Measurements from ENCODE around the gene CTNNBL1. TPM values are rescaled to one million over a fixed set of nuclear protein-coding genes. Genes with fewer than 3 reads are reported as not detected.

The CTNNBL1 gene
- total RNA-seq, 1 donor from 2014 or later: 23.4 TPM

DNA sequence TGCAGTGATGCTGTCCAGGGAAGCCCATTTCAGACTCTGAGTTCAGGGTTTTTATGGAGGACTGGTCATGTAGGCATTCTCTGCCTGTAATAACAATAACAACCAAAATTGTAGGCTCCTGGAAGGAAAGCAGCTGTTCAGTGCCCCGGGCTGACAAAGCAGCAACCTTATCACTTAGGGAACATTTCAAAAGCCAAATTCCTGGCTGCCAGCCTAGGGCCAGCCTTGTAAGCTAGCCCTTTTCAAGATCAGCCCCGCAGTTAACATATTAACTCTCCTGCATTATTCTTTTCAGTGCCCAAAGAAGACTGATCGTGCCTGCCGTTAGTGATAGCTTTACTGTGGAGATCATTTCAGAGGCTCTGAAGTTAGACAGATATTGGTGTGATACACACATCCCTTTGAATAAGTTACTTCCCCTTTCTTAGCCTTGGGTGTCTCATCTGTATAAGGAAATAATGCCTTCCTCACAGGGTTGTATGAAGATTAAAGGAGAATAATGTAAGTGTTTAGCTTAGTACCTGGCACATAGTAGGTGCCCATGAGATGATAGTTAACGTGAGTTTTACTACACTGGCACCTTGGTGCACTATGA is 44.1 kb downstream of the CTNNBL1 start:
- DNase-seq (ENCODE audit: low read depth in 2 of 2): no peak

DNA sequence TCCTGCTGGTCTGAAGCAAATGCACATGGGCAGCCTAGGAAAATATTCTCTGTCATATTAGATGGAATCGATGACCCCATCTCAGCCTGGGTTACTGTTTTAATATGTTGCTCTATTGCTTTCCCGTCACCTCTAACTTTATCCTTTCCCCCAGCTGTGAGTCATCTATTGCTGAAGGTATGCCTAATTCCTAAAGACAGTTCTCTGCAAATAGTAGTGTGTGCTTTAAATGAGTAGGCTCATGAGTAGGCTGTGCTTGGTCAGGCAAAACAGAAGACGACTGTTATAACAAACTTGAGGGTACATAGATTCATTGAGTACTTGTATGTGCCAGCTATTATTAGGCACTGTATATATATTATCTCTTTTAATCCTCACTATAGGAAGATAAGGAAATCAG is 47.2 kb downstream of the CTNNBL1 start:
- no peak for DNase-seq (ENCODE audit: low read depth in 2 of 2)

DNA sequence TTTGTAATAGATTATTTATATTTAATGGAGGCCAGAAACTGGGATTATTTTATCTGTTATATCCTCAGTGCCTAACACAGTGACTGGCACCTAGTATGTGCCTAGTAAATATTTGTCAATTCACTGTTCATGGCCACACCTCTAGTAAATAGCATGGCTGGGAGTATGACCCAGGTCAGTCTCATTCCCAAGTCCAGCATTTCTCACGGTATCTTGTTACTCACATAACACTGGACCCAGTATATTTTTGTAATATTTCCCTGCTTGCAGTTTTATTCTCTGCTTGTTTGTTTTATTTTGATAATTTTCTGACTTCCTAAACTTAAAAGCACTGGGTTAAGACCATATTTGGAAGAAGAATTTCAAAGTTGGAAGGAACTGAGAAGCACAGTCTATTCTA is 47.7 kb downstream of the CTNNBL1 start:
- no peak for DNase-seq (ENCODE audit: low read depth in 2 of 2)

DNA sequence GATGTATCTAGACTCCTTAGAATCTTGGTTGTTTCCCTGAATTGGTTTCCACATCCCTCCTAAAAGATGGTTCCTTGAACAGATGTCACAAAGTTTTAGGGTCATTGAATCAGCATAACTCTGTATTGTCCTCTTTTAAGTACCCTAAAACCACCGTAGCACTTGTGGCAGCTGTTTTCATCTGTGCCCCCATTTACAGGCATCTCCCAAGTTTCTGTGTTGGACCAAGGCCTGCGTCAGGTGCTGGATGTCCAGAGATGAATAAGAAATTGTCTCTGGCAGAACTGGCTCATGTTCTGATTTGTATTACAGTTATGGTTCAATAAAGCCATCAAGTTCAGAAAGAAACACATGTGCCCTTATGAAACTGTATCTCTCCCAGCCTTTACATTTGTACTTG is 48.3 kb downstream of the CTNNBL1 start:
- DNase-seq (ENCODE audit: low read depth in 2 of 2): no peak

DNA sequence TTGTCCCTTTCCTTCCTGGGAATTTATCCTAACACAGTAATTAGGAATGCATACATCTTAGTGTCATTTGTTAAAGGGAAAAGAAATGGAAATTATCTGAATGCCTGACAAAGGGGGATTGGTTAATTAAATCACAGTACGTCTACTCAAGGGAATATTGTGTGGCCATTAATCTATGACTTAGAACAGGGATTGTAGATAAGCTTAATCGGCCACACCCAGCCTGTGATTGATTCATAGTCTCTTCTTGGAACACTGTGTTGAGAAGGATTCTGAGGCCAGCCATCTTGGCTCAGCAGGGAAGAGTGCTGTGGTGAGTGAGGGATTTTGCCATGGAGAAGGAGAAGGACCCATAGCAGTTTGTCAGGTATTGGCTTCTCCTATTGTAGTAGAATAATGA is 50.5 kb downstream of the CTNNBL1 start:
- no peak for DNase-seq (ENCODE audit: low read depth in 2 of 2)

DNA sequence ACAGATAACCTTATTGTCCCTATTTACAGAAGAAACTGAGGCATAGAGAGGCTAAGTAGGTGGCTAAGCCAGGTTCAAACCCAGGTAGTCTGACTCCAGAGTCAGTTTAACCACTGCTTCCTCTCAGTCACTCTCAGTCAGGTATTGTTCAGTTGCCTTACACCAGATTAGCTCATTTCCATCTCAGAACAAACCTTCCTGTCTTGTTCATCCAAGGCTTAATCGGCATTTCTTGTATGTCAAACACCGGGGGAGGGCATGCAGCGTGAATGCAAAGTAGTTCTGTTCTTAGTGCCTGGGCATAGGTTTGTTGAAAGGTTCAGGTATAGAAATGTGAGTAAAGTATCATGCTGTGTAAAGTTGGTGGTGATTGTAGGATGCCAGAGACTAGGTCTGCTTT is 51.7 kb downstream of the CTNNBL1 start:
- peak in 1 of 2 donors; percentile 71 for DNase-seq (ENCODE audit: low read depth in 2 of 2)

DNA sequence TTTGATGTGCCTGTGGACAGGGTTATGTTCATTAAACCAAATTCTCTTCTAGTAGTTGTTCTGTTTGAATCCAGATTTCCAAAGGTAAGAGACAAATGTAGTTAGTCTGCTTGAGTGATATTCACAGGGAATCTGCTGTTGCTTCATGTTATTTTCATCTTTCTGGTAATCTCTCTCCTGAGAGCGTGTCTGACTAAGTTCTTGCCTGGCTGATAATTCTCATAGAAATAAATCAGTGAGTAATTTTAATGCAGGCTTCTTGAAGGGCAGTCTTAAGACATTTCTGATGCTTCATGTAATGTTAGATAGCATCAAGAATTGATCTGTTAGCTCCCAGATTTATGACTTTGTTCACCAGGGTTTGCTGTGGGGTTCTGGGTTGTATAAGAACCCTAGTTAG is 54.2 kb downstream of the CTNNBL1 start:
- no peak for DNase-seq (ENCODE audit: low read depth in 2 of 2)

DNA sequence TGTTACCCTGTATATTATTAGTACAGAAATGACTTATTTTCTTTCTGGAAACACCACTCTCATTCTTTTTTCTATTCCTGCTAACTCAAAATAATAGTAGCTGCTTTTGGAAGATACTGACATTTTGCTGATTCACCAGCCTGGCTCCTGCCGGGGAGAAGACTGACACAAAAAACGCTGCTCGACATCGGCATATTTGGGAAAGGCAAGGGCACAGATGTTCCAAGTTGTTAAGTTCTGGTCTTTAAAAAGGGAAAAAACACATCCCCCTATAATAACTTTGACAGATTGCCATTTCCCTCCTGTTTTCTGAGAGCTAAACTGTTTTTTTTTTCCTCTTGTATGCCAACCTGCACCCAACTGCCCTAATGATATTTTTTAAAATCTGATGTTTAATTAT is 55.4 kb downstream of the CTNNBL1 start:
- DNase-seq (ENCODE audit: low read depth in 2 of 2): no peak

DNA sequence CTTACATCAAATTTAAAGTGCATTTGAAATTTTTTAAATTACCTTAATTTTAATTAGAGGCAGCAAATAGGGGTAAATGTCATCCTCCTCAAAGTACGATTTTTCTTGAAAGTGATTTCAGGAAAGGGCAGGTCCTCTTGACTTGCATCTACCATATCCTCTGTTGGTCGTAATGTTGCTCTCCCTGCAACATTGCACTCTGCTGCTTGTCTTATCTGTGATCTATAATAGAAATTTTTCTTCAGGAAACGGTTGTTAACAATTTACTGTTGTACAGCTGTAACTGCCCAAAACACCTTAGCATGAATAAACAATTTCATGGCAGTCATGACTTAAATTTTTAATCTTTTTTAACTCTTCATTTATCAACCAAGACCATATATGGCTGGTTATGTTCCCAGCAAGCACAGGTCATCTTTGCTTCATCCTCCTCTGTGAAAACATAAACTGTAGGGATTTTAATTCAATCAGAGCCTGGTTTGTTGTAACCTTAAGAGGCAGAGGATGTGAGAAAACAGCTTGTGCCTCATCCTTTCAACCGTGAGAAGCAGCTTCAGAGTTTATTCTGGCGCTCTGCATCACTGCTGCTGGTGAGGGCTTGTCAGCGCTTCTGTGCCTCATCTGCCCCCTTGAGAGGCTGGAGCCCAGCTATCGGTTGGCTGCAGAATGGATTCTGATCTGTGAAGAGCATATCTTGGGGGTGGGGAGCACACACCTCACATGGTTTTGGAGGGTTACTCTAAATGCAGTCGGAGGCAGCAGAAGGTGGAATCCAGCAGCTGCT is 56.0 kb downstream of the CTNNBL1 start:
- DNase-seq (ENCODE audit: low read depth in 2 of 2): peak in 1 of 2 donors; percentile 9

DNA sequence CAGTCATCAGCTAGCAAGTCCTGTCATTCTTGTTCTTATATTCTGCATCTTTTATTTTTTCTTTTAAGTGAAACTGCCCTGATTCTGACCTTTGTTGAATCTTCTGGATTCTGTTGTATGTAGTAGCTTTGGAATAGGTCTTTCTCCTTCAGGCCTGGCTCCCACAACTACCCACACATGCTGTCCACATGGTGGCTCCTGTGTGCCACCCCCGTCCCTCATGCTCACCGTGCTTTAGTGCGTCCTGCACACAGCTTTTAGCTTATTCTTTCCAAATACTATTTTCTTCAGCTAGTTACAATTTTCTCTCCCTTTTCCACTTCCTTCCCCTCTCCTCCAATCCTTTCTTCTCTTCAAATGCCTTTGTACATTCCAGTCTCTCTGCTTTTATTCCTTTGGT is 61.8 kb downstream of the CTNNBL1 start:
- DNase-seq (ENCODE audit: low read depth in 2 of 2): peak; percentile 4 to 50

DNA sequence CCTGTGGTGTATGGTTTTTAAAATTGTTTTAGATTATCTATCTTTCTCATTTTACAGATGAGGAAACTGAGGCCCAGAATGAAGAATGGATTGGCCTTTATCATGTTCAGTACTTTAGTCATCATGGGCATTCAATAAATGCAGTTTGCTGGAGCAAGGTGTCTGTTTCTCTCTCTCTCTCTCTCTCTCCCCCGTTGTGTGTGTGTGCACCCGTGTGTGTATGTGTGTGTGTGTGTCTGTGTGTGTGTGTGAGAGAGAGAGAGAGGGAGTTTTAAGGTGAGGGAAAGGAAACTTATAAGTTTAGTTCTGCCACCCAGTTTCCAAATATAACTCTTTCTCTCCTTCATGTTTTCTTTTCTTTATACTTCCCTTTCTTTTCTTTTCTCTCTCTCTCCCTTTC is 62.4 kb downstream of the CTNNBL1 start:
- DNase-seq (ENCODE audit: low read depth in 2 of 2): no peak

DNA sequence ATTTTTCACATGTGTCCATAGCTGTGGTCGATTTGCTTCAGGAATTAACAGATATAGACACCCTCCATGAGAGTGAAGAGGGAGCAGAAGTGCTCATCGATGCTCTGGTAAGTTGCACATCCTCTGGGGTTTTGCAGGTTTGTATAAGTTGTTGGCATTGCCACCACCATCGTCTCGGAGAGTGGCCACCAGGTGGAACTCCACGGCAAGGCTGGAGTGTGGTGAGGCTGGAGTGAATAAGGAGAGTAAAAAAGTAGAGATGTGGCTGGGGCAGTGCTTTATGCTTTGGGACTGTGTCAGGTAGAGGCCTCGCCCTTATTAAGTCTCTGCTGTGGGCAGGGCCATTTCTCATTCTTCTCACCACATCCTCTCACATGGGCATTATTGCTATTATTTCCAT is 63.7 kb downstream of the CTNNBL1 start:
- peak in 1 of 2 donors; percentile 8 for DNase-seq (ENCODE audit: low read depth in 2 of 2)

DNA sequence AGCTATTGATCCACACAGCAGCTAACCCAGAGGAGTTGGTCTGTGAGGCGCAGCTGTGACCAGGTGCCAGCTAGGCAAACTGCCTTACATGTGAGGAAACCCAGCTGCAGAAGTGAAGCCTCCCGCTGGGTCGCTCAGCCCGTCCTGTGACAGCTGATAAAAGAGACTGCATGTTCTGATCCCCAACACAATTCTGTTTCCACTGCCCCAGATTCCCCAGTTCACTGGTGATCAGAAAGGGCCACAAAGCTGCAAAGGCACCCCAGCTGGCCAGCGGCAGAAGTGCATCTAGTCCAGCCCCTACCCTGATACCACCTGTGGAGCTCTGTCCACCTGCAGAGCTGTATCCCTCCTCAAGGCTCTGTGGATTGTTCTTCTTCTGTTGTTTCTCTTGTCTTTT is 64.5 kb downstream of the CTNNBL1 start:
- no peak for DNase-seq (ENCODE audit: low read depth in 2 of 2)

DNA sequence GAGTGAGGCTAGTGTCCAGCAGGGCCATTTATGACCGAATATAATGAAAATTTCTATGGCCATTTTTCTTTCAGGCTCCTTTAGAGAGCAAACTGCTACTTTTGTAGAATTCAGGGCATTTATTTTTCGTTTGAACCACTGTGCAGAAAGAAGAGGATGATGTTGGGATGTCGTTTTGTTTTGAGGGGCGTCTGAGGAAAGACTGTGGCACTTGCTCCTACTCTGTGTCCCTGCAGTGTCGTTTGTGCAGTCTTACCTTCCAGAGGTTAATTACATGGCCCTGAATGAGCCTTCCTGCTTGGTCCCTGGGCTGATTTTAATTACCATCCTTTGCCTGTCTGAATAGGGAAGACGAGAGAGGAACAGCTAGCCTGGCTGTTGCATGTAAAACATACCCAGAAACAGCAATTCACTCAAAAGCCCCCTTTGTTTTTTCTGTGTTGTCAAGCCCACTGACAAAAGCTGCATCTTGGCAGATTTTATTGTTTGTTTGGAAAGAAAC is 65.3 kb downstream of the CTNNBL1 start:
- DNase-seq (ENCODE audit: low read depth in 2 of 2): no peak

DNA sequence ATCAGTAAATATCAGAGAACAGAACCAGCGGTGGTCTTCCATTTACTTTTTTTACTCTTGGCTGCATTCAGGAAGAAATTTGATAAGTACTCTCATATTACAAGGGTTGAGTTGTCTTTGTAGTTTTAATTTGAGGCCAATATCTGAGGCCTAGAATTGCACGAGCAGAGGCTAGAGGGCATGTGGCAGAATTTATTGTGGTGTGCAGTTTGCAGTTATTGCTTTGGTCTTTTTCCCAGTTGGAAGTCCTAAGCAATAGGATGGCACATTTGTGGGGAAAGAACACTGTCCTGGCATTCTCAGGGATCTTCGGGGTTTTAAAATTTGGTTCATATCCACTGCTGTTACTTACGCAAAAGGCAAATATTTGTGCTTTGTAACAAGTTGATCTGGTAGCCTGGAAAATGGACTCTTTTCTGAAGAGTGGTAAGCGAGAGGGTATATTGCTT is 66.0 kb downstream of the CTNNBL1 start:
- no peak for DNase-seq (ENCODE audit: low read depth in 2 of 2)

DNA sequence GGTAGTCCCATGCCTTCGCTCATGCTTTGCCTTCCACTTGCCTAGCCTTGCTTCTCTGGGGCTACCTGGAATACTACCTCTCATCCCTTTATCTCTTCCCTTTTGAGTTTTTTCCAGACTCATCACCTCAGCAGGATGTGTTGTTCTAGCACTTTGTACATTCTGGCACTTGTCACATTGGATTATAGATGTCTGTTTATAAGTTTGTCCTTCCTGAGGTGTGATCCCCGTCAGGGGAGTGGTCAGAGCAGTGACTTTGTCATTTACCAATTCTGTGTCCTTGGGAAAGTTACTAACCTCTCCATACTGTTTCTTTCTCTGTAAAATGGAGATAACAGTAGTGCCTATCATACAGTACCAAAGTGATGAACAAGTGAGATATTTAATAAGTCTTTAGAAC is 66.5 kb downstream of the CTNNBL1 start:
- no peak for DNase-seq (ENCODE audit: low read depth in 2 of 2)

DNA sequence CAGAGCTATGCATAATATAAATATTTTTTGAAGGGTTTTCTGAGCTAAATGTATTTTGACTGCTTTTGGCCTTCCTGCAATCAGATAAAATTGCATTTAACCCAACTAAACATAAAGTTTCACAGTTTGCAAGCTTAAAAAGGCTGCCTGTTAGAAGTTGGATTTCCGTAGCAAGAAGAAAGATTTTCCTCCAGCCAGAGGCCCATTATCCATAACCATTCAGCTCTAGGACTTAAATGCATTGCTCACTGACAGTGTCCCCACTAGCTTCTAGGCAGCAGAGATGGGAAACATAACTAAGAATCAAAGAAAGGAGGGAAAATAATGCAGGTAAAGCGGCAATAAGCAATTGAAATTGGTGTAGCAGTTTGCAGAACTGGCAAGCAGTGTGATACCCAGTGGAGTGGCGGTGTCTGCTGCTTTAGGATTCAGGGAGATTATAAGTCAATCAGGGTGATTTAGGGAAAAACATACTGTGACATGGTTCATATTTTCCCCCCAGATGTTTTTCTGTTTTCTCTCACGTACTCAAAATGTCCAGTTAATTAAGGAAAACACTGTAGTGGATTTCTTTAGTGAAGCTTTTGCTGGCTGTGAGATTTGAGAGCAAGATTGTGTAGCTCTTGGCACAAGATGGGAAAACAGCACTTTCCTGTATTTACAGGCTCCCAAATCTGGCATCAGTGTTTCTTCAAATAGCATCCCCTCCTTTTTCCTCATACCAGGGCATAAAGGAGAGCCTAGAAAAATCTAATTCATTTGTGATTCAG is 69.1 kb downstream of the CTNNBL1 start:
- no peak for DNase-seq (ENCODE audit: low read depth in 2 of 2)

DNA sequence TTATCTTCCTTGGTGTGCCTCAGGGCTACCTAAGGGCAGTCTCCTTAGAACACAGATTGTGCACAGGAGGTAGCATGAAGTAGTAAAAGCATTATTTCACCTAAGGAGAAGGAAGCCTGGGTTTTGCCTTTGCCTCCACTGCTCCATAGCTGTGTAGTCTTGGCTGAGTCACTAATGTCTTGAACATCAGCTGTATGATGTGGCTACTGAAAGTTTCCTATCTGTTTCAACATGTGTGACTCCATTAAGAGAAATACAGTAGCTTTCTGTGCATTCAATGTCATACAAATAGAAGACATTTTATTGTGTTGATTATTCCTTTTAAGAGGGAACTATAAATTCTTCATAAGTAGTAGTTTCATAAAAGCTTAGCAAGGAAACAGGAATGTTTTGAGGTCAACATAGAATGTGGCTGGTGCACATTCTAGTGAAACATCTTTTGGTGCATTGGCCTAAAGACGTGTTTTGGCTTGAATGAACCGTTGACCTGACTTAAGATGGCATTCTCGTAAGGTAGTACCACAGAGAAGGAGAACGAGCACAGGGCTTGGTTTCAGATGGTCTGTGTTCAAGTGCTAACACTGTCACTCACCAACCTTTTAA is 70.6 kb downstream of the CTNNBL1 start:
- DNase-seq (ENCODE audit: low read depth in 2 of 2): no peak

DNA sequence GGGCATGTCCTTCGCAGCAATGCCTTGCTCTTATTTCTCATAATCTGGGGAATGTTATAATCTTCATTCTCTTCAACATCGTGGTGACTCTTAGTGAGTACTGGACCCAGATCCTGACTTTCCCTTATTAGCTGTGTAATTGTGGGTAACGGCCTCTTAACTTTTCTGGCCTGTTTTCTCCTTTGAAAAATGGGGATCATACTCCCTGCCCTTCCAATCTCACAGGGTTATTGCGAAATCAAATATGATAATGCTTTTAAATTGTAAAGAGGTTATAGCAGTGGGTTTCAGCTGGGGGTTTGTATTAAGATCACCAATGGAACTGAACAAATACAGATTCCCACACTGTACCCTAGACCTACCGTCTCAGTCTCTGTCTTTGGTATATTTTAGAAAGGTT is 77.1 kb downstream of the CTNNBL1 start:
- DNase-seq (ENCODE audit: low read depth in 2 of 2): no peak

DNA sequence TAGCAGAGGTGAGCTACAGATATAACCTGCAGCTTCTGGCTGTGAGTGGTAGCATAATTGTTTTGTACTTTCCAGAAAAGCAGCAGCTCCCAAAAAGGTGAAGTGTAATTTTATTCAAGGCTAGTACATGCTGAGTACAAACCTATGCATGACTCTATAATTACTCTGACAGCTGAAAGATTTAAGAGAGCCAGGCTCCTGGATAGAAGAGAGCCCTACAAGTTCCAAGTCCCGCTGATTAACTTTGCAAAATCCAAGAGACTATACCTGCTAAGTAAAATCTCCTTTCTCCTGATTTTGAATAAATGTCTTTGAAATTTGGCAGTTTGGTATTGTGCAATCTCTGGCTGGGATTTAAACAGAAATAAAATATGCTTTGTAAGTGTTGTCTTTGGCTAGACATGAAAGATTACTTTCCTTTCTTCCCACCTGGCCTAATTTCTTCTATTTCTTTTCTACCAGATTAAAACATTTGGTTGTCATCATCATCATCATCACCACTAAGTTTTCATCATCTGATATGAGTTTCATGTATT is 79.5 kb downstream of the CTNNBL1 start:
- DNase-seq (ENCODE audit: low read depth in 2 of 2): no peak

DNA sequence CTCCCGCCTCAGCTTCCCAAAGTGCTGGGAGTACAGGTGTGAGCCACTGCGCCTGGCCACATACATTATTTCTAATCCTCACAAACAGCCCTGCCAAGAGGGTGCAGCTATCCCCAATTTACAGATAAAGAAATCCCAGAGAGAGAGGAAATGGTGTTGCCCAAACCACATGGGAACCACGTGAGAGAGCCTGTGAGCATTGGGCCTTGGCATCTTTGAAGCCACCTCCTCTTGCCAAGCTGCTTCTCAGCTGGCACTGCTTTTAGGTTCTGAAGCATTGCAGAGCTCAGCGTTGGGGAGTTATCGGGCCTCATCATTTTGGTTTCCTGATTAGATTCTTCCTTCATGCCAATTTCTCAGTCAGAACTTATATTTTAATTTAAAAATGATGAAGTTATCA is 80.3 kb downstream of the CTNNBL1 start:
- DNase-seq (ENCODE audit: low read depth in 2 of 2): no peak

DNA sequence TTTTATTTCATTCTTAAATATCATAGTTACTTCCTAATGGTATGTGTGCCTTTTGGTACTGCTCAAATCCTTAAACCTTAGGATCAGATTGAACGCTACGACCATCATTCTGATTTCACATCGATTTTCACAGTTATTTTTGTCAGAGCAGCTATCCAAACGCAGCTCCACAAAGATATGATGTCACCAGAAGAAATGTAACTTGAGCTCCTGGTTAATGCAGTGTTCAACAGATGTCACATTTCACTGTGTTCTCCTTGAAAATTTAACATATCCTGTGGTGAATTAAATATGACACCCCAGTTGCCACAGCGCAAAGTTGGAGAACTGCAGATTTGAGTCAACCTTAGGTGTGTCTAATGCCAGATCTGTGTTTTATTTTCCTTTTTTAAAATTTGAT is 81.4 kb downstream of the CTNNBL1 start:
- no peak for DNase-seq (ENCODE audit: low read depth in 2 of 2)

Measured in lung microvascular endothelial cell (primary cell).